Peyer's patch (tissue), 4 donors: Measurements from ENCODE around the gene MLH1. TPM values are rescaled to one million over a fixed set of nuclear protein-coding genes. Genes with fewer than 3 reads are reported as not detected.
"Not testable (repeated sequence)": the region's sequence is repeated elsewhere in the genome, so short reads cannot be mapped to it uniquely, and the experiment has no call there.

Experiments used
- DNase-seq, 3 donors: peaks; one replicate each; pipeline ENCODE4 v3.0.0-alpha.2; 2017 to 2019
- H3K27ac ChIP-seq, 4 donors: fragments of 200-600 bp; sonication (generic); one replicate each; pipeline ENCODE4 v1.5.1; 2016 to 2019
- H3K27me3 ChIP-seq, 2 donors: fragments of 200-600 bp; sonication (generic); one replicate each; pipeline ENCODE4 v1.5.1; 2019
- H3K36me3 ChIP-seq, 3 donors: fragments of 200-600 bp; sonication (generic); one replicate each; pipeline ENCODE4 v1.5.1; 2016 to 2019
- H3K4me1 ChIP-seq, 4 donors: fragments of 200-600 bp; sonication (generic); one replicate each; pipeline ENCODE4 v1.5.1; 2016 to 2019
- H3K4me3 ChIP-seq, 4 donors: fragments of 200-600 bp; sonication (generic); 1 replicate in 3 of 4; 2 replicates in 1 of 4; pipeline ENCODE4 v1.5.1; 2016 to 2019; ENCODE audit warnings: mild to moderate bottlenecking in 1 of 4
- H3K9me3 ChIP-seq, 4 donors: fragments of 200-600 bp; sonication (generic); one replicate each; pipeline ENCODE4 v1.5.1; 2016 to 2019; ENCODE audit warnings: mild to moderate bottlenecking in 1 of 4
- POLR2A ChIP-seq, 2 donors: fragments of 450-650 bp; IDR thresholded peaks; one replicate each; pipeline ENCODE4 v1.5.1; 2017; ENCODE audit warnings: antibody characterized with exemption in 2 of 2, mild to moderate bottlenecking in 2 of 2, moderate library complexity in 2 of 2
- total RNA-seq, 4 donors: library from RNA; depleted of rRNA; stranded (reverse); fragments of >200 nt; gene quantifications; one replicate each; pipeline ENCODE4 v1.1.0, GENCODE V29; 2016
- TF ChIP-seq, protein P1 (sequence below), 6 experiments: fragments of 450-650 bp in 4 of 6; fragments of 200-600 bp in 2 of 6; sonication (generic) in 1 of 6; IDR thresholded peaks; one replicate each; pipeline ENCODE4 v1.5.1; 2017 to 2019; ENCODE audit warnings: antibody characterized with exemption in 6 of 6, mild to moderate bottlenecking in 3 of 6, moderate library complexity in 1 of 6

Gene MLH1
- total RNA-seq, 4 donors from 2014 or later, result 21.4 to 149 (median 27.4) TPM

DNA sequence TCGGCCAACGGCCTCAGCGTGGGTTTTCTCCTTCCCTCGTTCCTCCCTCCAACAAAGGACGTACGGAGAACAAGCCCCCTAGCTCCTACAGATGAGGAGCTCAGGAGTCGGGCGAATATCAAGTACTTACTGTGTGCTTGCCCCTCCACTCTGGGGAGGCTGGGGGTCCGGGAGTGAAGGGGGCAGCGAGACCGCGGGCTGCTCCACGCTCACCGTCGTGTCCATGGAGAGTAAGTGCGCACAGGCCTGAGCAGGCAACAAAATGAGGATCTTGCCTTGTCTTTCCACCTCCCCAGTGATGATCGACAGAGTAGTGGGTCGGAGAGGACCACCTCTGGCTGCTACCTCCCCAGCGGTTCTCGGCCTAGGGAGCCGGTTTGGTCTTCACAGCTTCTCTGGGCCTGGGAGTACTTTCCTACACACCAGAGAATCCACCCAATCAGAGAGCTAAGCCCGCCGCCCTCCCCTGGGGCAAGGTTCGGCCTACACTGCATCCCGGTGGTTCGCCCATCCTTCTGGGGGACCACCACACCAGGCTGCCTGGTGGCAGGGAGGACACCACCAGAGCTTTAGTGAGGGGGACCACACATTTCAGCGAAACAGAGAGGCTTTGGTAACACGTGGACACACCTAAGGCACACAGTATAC lies 47.9 kb upstream of the MLH1 start:
- Histone ChIP-seq H3K27ac (peak overlapping the region; percentile 73 to 81 (median 75)), H3K36me3 (no peaks in the 10 kb centered on the region), H3K27me3 (no peaks in the 10 kb centered on the region), H3K4me3 (peak overlapping the region; percentile 73 to 97 (median 78)), H3K4me1 (peaks cover 0 to 24% (median 0%) of the 10 kb centered on the region in 4 donors), H3K9me3 (peaks cover 0 to 9% (median 0%) of the 10 kb centered on the region in 4 donors)
- no peak for DNase-seq
- TF ChIP-seq POLR2A (IDR thresholded peaks at IDR 0.05), result no peak
- TF ChIP-seq, protein P1, sequence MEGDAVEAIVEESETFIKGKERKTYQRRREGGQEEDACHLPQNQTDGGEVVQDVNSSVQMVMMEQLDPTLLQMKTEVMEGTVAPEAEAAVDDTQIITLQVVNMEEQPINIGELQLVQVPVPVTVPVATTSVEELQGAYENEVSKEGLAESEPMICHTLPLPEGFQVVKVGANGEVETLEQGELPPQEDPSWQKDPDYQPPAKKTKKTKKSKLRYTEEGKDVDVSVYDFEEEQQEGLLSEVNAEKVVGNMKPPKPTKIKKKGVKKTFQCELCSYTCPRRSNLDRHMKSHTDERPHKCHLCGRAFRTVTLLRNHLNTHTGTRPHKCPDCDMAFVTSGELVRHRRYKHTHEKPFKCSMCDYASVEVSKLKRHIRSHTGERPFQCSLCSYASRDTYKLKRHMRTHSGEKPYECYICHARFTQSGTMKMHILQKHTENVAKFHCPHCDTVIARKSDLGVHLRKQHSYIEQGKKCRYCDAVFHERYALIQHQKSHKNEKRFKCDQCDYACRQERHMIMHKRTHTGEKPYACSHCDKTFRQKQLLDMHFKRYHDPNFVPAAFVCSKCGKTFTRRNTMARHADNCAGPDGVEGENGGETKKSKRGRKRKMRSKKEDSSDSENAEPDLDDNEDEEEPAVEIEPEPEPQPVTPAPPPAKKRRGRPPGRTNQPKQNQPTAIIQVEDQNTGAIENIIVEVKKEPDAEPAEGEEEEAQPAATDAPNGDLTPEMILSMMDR (IDR thresholded peaks at IDR 0.05), result no peak

DNA sequence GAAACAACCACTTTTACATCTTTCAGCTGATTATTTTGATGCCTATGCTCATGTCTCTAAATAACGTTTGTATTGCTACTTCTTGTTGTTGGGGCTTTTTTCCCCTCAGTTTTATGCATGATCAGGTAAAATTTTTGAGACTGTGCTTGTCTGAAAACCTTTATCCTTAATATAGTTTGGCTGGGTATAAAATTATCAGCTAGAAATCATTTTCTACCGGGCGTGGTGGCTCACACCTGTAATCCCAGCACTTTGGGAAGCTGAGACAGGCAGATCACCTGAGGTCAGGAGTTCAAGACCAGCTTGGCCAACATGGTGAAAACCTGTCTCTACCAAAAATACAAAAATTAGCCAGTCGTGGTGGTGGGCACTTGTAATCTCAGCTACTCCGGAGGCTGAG lies 45.5 kb upstream of the MLH1 start:
- not testable (repeated sequence) for H3K27ac ChIP-seq, H3K27me3 ChIP-seq, H3K36me3 ChIP-seq, H3K4me3 ChIP-seq, DNase-seq, H3K9me3 ChIP-seq
- H3K4me1 ChIP-seq, result peaks cover 0 to 10% (median 0%) of the 10 kb centered on the region in 4 donors

DNA sequence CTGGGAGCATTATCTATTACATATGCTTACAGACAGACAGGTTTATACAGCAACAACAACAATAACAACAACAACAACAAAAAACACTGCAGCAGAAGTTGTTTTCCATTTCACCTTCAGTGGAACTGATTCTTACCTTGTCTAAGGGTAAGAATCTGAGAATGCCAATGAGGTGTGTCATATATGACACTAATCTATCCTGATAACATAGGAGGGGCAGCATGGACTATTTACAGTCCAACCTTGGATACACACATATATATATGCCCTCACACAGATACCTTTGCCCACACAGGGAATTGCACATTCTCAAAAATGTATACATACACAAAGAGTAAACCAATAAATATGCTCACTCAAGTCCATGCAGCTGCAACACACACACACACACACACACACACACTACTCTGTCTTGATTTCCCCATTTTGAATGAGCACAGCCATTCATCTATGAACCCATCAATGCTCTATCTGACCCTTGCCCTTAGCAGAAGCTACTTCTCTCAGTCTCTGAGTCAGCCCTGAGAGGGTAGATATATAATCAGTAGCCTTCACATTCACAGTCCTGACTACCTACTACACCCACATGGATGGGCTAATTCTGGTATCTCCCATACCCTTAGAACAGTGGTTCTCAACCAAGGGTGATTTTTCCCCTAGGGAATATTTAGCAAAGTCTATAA lies 38.7 kb upstream of the MLH1 start:
- Histone ChIP-seq H3K27ac (peak overlapping the region in 2 of 4 donors; percentile 71 to 77), H3K9me3 (no peaks in the 10 kb centered on the region), H3K4me1 (peaks cover 0 to 26% (median 0%) of the 10 kb centered on the region in 4 donors), H3K4me3 (no peak overlapping the region), H3K36me3 (no peaks in the 10 kb centered on the region), H3K27me3 (no peaks in the 10 kb centered on the region)
- DNase-seq, result peak in 1 of 3 donors; percentile 57
- TF ChIP-seq, protein P1 (IDR thresholded peaks at IDR 0.05), result no peak
- no peak for TF ChIP-seq POLR2A (IDR thresholded peaks at IDR 0.05)

DNA sequence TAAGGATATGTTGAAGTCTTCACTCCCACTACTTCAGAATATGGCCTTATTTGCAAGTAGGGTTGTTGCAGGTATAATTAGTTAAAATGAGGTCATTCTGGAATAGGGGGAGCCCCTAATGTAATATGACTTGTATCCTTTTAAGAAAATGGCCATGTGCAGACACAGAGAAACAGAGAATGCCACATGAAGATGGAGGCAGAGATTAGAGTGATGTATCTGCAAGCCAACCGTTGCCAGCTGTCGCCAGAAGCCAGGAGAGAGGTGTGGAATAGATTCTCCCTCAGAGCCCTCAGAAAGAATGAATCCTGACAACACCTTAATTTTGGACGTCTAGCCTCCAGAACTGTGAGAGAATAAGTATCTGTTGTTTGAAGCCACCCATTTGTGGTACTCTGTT lies 37.2 kb upstream of the MLH1 start:
- no peak for DNase-seq
- Histone ChIP-seq H3K4me1 (peaks cover 0 to 26% (median 0%) of the 10 kb centered on the region in 4 donors), H3K36me3 (no peaks in the 10 kb centered on the region), H3K27me3 (no peaks in the 10 kb centered on the region), H3K27ac (peak overlapping the region in 1 of 4 donors; percentile 14), H3K4me3 (no peak overlapping the region), H3K9me3 (no peaks in the 10 kb centered on the region)
- TF ChIP-seq POLR2A (IDR thresholded peaks at IDR 0.05), result no peak
- TF ChIP-seq, protein P1 (IDR thresholded peaks at IDR 0.05), result no peak

DNA sequence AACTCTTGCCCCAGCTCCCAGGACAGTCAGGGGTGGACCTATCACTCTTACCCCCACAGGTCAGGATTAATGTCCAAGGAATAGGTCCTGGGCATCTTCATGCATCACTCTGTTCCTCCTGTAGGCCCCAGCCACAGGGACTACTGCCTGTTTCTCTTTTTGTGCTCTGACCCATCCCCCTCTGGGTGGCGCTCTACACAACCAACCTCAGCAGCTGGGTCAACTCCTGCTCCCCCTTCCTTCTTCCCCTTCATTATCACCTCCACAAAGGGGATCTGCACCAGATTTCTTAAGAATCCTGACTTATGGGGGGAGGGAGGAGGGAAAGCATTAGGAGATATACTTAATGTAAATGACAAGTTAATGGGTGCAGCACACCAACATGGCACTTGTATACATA lies 36.3 kb upstream of the MLH1 start:
- H3K4me1 ChIP-seq, result peaks cover 0 to 26% (median 0%) of the 10 kb centered on the region in 4 donors
- peak overlapping the region in 1 of 4 donors; percentile 70 for H3K27ac ChIP-seq
- no peak for DNase-seq
- H3K27me3 ChIP-seq, result no peaks in the 10 kb centered on the region
- H3K36me3 ChIP-seq, result no peaks in the 10 kb centered on the region
- TF ChIP-seq, protein P1 (IDR thresholded peaks at IDR 0.05), result no peak
- no peak for TF ChIP-seq POLR2A (IDR thresholded peaks at IDR 0.05)
- H3K4me3 ChIP-seq, result no peak overlapping the region
- H3K9me3 ChIP-seq, result no peaks in the 10 kb centered on the region
